NCI-H510A (cell line): Measurements from ENCODE around the gene MOG.
"Not testable (repeated sequence)": the region's sequence is repeated elsewhere in the genome, so short reads cannot be mapped to it uniquely, and the experiment has no call there.

Experiments used
- DNase-seq: peaks from one replicate; lab custom pipeline; 2025; lab: John Stamatoyannopoulos, UW

Gene MOG

DNA sequence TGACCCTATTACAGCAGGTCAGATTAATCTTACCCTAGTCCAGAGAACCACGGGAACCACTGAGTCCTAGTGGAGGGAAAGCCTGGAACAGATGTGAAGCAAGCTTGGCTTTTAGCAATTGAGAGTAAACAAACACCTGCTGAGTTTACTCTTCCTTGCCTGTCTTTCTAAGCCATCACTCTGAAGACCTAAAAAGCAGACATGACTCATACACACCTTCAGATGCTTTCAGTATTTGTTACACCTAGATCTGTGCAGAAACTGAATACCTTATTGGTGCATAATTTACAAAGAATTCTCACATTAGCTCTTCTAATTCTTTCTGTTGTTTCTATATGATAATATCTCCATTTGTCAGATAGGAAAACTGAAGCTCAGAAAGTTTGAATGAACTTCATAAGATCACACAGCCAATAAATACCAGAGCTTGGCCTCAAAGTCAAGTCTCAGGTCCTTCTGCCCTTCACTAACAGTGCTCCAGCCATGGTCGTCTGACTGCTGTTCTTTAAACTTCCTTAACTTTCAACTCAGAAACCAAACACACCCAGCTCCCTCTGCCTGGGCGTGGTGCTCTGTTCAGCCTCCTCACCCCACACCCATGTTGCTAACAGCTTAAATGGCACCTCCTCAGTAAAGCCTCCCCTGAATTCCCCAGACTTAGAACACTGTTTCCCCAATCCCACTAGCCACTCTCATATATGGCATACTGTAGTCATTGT lies 15.3 kb upstream of the MOG start:
- no peak for DNase-seq

DNA sequence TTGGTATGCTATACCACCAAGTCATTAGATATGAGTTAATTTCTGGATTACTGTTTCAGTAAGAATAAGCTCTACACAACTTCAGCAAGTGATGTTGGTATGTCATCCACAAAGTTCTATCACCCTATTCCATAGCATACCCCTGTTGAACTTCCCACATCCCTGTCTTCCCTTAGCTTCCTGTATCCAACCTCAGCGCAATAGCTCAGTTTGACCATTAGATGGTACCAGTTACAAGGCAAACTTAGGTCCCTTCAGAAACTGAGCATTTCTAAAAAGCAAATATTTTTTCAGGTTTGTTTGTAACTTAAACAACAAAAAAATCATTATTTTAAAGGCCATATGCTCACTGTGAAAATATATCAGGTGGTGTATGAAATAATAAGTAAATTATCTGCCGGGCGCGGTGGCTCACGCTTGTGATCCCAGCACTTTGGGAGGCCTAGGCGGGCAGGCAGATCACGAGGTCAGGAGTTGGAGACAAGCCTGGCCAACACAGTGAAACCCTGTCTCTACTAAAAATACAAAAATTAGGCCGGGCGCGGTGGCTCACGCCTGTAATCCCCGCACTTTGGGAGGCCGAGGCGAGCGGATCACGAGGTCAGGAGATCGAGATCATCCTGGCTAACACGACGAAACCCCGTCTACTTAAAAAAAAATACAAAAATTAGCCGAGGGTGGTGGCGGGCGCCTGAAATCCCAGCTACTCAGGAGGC lies 8.8 kb upstream of the MOG start:
- no peak for DNase-seq

- DNase-seq: peak; percentile 94
These were observed 6.9 kb upstream of the MOG start for GRCh38 chr6:29649701-29650673.

DNA sequence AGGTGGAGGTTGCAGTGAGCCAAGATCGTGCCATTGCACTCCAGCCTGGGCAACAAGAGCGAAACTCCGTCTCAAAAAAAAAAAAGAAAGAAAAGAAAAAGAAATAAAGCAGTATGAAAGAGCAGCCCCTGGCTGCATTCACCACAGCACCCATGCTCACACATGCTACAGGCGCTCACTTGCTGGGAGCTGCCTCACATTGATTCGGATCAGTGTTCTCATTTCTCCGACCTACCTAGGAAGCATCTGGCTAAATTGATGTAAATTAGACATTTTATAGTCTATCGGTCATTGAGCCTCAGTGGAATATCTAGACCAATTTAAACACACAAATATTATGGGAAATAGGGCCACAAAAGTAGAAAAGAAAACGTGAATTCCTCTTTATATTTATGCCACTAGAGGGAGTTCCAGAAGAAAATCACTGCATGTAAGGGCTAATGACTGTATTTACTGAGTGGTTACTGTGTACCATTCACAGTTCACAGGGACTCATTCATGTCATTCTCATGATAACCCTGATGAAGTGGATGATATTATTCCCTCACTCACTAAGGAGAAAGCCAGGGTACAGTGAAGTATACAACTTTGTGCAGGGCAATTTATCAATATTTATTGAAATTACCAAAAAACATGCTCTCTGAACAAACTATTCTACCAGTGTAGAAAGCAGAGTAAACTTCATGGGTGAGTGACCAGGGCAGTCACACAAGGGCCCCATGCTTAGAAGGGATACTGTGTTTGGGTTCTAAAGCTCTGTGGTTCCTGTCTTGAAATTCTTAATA lies 5.3 kb upstream of the MOG start:
- DNase-seq: no peak

GRCh38 chr6:29652198-29652584 lies 4.7 kb upstream of the MOG start:
- no peak for DNase-seq

DNA sequence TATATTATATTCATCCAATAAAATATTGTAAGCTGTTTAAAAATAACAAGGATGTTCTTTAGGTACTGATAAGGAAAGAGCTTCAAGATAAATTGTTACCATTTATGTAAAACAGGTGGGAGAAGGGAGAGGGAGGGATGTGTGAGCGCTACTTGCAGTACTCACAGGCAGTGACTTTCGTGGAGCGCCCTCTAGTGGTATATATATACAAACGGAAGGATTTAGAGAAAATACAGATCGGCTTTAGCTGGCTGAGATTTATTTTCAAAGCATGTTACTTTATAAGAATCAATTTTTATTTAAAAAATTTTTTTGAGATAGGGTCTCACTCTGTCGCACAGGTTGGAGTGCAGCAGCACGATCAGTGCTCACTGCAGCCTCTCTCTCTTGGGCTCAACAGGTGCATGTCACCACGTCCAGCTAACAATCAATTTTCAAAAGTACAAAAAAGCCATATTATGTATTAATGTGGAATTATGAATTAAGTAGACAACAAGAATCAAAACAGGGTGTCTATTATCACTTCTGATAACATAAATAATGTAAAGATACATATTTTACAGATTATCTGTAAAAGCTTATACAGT lies 3.3 kb upstream of the MOG start:
- DNase-seq: peak; percentile 38

DNA sequence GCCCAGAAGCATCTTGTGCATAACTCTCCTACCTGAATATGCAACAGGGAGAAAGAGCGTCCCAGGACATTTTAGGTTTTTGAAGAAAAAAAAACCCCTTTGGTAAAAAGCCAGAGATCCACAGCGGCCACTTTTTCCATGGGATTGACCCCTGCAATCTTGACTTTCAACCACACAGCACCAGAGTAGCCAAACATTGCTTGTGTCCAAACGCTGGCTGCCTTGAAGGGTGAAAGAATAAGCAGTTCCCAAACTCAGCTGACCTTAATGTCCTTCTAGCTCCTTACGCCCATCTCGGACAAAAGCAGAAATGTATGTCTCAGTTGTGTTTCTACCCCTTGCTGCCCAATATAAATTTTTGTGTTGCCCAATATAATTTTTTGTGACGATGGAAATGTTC lies 1.2 kb upstream of the MOG start:
- no peak for DNase-seq

- DNase-seq: no peak
These were observed 735 bp upstream of the MOG start for GRCh38 chr6:29656157-29656556.

- DNase-seq: no peak
These were observed 4.2 kb downstream of the MOG start for GRCh38 chr6:29661071-29661470.

- not testable (repeated sequence) for DNase-seq
These were observed 4.7 kb downstream of the MOG start for GRCh38 chr6:29661502-29662141.

- DNase-seq: no peak
These were observed 6.6 kb downstream of the MOG start for GRCh38 chr6:29663300-29664042.

GRCh38 chr6:29665942-29666825 lies 9.3 kb downstream of the MOG start:
- no peak for DNase-seq

- DNase-seq: no peak
These were observed 9.9 kb downstream of the MOG start for GRCh38 chr6:29666826-29667130.

DNA sequence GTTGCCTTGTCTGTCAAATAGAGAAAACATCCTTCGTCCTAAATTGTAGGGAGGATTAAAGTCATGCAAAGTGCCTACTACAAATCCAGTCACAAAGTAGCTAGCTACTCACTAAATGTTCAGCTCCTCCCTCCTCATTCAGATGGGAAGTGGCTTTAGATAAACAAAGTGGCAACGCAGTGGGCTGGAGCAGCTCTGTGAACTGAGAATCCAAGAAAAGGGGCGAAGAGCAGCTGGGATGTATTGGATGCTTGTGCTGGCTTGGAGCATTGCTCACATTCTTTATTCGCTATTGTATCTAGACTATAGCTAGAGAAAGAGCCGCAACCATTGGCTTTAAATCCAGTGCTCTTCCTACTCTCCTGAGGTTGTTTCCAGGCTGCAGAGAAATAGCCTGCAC lies 10.3 kb downstream of the MOG start:
- DNase-seq: no peak

GRCh38 chr6:29671026-29671425 lies 14.1 kb downstream of the MOG start:
- no peak for DNase-seq

GRCh38 chr6:29672116-29672515 lies 15.2 kb downstream of the MOG start:
- DNase-seq: not testable (repeated sequence)

- DNase-seq: no peak
These were observed 16.3 kb downstream of the MOG start for GRCh38 chr6:29673161-29673560.

DNA sequence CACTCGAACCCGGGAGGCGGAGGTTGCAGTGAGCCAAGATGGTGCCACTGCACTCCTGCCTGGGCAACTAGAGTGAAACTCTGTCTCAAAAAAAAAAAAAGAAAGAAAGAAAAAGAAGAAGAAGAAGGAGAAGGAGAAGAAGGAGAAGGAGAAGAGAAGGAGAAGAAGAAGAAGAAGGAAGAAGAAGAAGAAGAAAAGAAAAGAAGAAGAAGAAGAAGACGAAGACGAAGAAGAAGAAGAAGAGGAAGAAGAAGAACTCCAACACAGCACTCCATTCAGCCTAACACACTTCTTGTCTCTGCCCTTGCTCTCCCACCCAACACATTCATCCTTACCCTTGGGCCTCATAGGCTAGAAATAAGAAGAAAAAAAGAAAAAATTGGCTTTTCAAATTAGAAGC lies 17.1 kb downstream of the MOG start:
- DNase-seq: no peak

DNA sequence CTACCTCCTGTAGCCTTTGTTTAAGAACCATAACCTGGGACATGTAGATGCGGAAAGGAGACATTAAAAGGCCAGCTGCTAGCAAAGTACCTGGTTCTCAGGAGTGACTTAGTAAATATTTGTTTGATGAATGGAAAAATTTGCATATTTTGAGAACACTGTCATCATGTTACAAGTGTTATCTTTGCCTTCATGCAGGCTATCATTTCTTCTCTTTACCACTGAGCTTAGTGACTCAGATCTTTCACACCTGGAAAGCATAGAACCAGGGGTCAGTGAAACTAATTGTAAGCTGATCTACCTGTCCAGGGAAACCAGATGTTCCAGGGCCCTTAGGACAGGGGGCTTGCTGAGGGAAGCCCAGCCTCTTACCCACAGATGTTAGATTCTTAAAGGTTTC lies 18.7 kb downstream of the MOG start:
- DNase-seq: no peak
